Measurements from ENCODE around the gene SH2D3A. TPM values are rescaled to one million over a fixed set of nuclear protein-coding genes. Genes with fewer than 3 reads are reported as not detected.

SH2D3A gene
- total RNA-seq, 1 experiment from 2014 or later: 76.7 TPM

DNA sequence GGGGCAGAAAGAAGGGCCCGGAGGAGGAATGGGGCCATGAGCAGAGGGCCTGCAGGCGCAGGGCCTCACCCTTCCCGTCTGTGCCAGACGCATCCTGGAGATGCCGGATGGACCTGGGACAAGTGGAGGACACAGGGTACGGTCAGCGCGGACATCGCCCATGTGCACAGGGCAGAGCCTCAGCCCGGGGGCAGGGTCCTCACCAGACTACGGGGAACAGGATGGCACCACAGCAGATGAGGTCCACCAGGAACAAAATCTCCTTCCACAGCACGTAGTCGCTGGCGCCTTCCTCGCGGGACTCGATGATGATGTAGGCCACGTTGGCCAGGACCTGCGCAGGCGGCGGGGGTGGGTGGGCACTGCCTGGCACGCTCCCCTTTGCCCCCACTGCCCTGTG lies 35.4 kb downstream of the SH2D3A start:
- intact Hi-C loops (cut with micrococcal nuclease): no loop called here
- ChIA-PET CTCF (no interaction called here), POLR2A (no interaction called here)
- TF ChIP-seq, protein P1, sequence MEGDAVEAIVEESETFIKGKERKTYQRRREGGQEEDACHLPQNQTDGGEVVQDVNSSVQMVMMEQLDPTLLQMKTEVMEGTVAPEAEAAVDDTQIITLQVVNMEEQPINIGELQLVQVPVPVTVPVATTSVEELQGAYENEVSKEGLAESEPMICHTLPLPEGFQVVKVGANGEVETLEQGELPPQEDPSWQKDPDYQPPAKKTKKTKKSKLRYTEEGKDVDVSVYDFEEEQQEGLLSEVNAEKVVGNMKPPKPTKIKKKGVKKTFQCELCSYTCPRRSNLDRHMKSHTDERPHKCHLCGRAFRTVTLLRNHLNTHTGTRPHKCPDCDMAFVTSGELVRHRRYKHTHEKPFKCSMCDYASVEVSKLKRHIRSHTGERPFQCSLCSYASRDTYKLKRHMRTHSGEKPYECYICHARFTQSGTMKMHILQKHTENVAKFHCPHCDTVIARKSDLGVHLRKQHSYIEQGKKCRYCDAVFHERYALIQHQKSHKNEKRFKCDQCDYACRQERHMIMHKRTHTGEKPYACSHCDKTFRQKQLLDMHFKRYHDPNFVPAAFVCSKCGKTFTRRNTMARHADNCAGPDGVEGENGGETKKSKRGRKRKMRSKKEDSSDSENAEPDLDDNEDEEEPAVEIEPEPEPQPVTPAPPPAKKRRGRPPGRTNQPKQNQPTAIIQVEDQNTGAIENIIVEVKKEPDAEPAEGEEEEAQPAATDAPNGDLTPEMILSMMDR (IDR thresholded peaks at IDR 0.05; ENCODE audit: unreplicated experiment): no peak
- DNase-seq (ENCODE audit: unreplicated experiment): no peak
- Mint-ChIP-seq H3K27me3 (ENCODE audit: insufficient read depth, unreplicated experiment) (no peaks in the 10 kb centered on the region), H3K4me3 (ENCODE audit: unreplicated experiment) (no peak overlapping the region), H3K27ac (ENCODE audit: low read depth, unreplicated experiment) (no peak overlapping the region), H3K36me3 (ENCODE audit: insufficient read depth, unreplicated experiment) (peaks cover 34% of the 10 kb centered on the region), H3K9me3 (ENCODE audit: unreplicated experiment) (no peaks in the 10 kb centered on the region), H3K4me1 (ENCODE audit: insufficient read depth, unreplicated experiment) (peaks cover 12% of the 10 kb centered on the region)
- BruUV-seq (replicated peaks): no TSS peak

DNA sequence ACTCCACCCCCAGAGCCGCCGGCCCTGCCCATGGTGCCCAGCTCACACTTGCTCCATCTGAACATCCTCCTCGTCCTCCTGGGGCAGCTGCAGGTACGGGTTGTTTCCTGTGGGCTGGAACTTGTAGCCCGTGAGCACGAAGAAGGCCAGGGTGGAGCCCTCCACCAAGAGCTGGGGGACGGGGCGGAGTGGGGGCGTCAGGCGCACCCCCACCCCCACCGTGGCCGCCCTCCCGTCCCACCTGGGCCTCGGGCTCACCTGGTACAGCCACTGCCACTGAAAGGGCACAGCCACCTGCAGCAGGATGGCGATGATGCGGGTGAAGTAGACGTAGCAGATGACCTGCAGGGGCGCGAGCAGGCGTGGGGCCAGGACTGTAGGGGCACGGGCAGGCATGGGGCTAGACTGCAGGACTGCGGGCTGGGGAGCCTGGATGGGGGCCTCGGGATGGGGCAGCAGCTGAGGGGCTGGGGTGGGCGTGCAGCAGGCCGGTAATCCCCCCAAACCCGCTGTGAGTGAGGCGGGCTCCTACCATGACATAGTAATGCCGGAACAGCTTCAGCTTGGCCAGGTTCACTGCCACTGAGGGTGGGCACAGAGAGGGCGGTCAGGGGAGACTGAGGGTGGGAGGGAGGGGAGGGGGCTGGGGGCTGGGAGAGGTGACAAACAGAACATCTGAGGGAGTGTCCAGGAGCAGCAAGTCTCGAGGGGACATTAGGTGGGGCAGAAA lies 36.1 kb downstream of the SH2D3A start:
- no peak for DNase-seq (ENCODE audit: unreplicated experiment)
- CTCF ChIA-PET: no interaction called here

DNA sequence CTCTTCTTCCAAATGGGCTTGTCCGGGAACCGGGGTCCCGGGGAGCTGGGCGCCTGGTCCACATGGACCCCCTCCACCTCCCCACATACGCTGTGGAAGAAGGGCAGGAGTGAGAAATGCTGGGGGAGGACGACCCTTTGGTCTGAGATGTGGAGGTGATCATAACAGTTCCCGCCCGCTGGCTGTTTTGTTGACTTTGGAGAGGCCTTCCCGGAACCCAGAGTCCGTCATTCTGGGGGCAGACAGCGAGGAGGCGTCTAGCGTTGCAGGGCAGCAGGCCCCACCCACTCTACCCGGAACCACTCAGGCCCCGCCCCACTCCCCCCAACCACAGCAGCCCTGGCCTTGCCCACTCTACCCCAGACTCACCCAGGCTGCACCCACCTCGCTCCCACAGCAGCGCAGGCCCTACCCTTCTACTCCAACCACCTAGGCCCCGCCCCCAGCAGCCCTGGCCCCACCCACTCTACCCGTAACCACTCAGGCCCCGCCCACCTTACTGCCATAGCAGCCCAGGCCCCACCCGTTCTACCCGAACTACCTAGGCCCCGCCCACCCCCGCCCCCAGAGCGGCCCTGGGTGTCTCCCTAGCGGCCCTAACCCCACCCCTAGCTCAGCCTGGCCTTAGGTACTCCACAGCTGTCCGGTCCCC lies 37.0 kb downstream of the SH2D3A start:
- no peaks in the 10 kb centered on the region for H3K27me3 Mint-ChIP-seq (ENCODE audit: insufficient read depth, unreplicated experiment)
- no peak for DNase-seq (ENCODE audit: unreplicated experiment)
- POLR2A ChIA-PET: interaction anchor here (0.6 kb wide), 1 partner anchor 7 kb away, joined by 3 read pairs; the partner anchor contains the start of gene GPR108
- peaks cover 5% of the 10 kb centered on the region for H3K4me1 Mint-ChIP-seq (ENCODE audit: insufficient read depth, unreplicated experiment)
- H3K36me3 Mint-ChIP-seq (ENCODE audit: insufficient read depth, unreplicated experiment): peaks cover 29% of the 10 kb centered on the region
- H3K4me3 Mint-ChIP-seq (ENCODE audit: unreplicated experiment): no peak overlapping the region
- BruUV-seq (replicated peaks): no TSS peak
- H3K9me3 Mint-ChIP-seq (ENCODE audit: unreplicated experiment): no peaks in the 10 kb centered on the region
- intact Hi-C loops (cut with micrococcal nuclease): no loop called here
- TF ChIP-seq, protein P1 (IDR thresholded peaks at IDR 0.05; ENCODE audit: unreplicated experiment): no peak
- H3K27ac Mint-ChIP-seq (ENCODE audit: low read depth, unreplicated experiment): no peak overlapping the region
- CTCF ChIA-PET: no interaction called here

More for the DNA sequence above, 36.1 kb downstream of the SH2D3A start:
- BruUV-seq (replicated peaks): no TSS peak
- Mint-ChIP-seq H3K27me3 (ENCODE audit: insufficient read depth, unreplicated experiment) (no peaks in the 10 kb centered on the region), H3K4me1 (ENCODE audit: insufficient read depth, unreplicated experiment) (peaks cover 9% of the 10 kb centered on the region), H3K36me3 (ENCODE audit: insufficient read depth, unreplicated experiment) (peaks cover 31% of the 10 kb centered on the region), H3K27ac (ENCODE audit: low read depth, unreplicated experiment) (no peak overlapping the region), H3K9me3 (ENCODE audit: unreplicated experiment) (no peaks in the 10 kb centered on the region), H3K4me3 (ENCODE audit: unreplicated experiment) (no peak overlapping the region)
- POLR2A ChIA-PET: no interaction called here
- TF ChIP-seq, protein P1 (IDR thresholded peaks at IDR 0.05; ENCODE audit: unreplicated experiment): no peak
- intact Hi-C loops (cut with micrococcal nuclease): no loop called here

DNA sequence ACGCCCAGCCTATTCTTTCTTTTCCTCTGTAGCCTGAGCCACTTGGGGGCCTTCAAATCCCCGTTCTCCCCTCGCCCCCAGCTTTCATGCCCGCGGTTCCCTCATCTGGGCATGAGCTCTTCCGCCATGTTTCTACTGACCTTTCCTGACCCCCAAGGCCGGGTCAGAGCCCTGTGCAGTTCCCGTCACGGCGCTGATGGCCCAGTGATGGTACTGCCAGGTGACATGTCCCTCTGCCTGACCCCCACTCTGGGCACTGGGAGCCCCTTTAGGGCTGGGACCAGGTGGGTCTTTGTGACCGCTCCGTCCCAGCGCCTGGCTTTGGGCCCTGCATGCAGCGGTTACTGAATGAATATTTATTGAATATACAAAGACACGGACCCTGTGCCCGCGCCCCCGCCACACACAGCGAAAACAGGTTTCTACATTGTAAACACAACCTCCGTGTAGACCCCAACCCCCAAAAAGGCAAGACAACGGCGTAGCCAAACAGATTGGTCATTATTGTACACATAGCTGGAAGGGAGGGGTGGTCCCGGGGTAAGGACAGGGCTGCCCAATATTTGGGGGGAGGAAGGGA lies 37.6 kb downstream of the SH2D3A start:
- Mint-ChIP-seq H3K4me3 (ENCODE audit: unreplicated experiment) (no peak overlapping the region), H3K27ac (ENCODE audit: low read depth, unreplicated experiment) (no peak overlapping the region), H3K27me3 (ENCODE audit: insufficient read depth, unreplicated experiment) (no peaks in the 10 kb centered on the region), H3K36me3 (ENCODE audit: insufficient read depth, unreplicated experiment) (peaks cover 33% of the 10 kb centered on the region), H3K9me3 (ENCODE audit: unreplicated experiment) (no peaks in the 10 kb centered on the region), H3K4me1 (ENCODE audit: insufficient read depth, unreplicated experiment) (peaks cover 5% of the 10 kb centered on the region)
- TF ChIP-seq, protein P1 (IDR thresholded peaks at IDR 0.05; ENCODE audit: unreplicated experiment): no peak
- CTCF ChIA-PET: interaction anchor here (0.5 to 1.0 kb wide), 2 partner anchors 11 to 133 kb away, joined by 5 to 6 read pairs; no protein-coding TSS in a partner anchor
- intact Hi-C loops (cut with micrococcal nuclease): no loop called here
- no TSS peak for BruUV-seq (replicated peaks)
- no peak for DNase-seq (ENCODE audit: unreplicated experiment)
- POLR2A ChIA-PET: interaction anchor here (0.6 kb wide), 1 partner anchor 8 kb away, joined by 3 read pairs; the partner anchor contains the start of gene GPR108
